K562 treated with DMSO at 1 percent for 48 hours (cell line): ENCODE measurements around the gene CD8A. TPM values are rescaled to one million over a fixed set of nuclear protein-coding genes. Genes with fewer than 3 reads are reported as not detected.

Experiments used
- total RNA-seq: library from RNA; unstranded; fragments of 300-600 nt; gene quantifications from 2 replicates; pipeline ENCODE4 v1.2.3, GENCODE V29; 2022; ENCODE audit warnings: low replicate concordance; ENCODE audit errors: extremely low read depth

The CD8A gene
- not detected in 2 replicates for total RNA-seq

DNA sequence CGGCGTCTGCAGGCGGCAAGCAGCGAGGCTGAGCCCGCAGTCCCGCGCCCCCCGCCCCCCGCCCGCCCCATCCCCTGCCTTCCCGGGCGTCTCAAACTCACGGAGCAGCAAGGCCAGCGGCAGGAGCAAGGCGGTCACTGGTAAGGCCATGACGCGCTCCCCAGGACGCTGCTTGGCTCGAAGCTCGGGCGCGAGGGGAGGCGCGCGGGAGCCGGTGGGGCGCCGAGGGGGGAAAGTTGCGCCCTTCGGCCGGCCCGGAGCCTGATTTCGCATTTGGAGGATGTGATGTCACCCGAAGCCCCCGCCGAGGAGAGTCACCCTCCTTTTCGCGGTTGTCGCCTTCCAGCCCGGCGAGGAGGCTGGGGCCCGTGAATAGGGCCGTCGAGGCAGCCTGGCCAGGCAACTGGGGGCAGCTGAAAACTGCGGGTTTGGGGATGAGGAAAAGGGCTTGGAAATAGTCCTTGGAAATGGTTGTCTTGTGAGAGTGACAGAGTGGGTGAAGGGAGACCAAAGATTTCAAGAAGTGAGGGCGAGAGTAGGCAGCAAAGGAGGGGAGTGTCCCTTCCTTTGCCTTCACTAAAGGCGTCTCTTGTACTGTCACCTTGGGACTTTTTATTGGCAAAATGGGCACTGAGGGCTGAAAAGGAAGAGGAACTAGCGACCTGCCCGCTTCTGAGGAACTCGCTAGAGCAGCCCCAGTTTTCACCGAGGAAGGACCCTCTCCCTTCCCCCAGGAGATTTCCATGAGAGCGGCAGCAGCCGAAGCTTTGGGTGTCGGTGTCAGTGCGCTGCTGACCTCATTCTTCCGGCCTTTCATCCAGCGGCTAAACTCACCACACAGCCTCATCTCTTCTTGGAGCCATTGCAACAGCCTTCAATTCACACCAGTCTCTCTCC is at the start of gene CD8A:
Gene CD8A (minus strand): TSS at position 238 of the 897 bp plus-strand sequence. CDS start 88 bp downstream, at position 150.

Other genes with a start within 250 kb of the CD8A start
- not detected in 2 replicates for gene CHMP3, start 227.5 kb downstream of the CD8A start, total RNA-seq
- not detected in 2 replicates for gene RNF103, start 167.0 kb downstream of the CD8A start, total RNA-seq
- not detected in 2 replicates for gene RMND5A, start 70.6 kb downstream of the CD8A start, total RNA-seq
- gene CD8B, start 71.0 kb upstream of the CD8A start, total RNA-seq = not detected in 2 replicates
- gene RGPD1, start 151.2 kb upstream of the CD8A start, total RNA-seq = not detected in 2 replicates
- gene PLGLB1, start 230.9 kb upstream of the CD8A start, total RNA-seq = not detected in 2 replicates